OCI-LY3 (cell line): ENCODE results near the gene IVNS1ABP.
A peak's percentile ranks its signal among the peaks of the same experiment; 100 is the strongest.

Source experiments
- H2AFZ ChIP-seq: fragments of 200-600, 300-600 bp; shearing (Covaris generic); 2 replicates; pipeline ENCODE4 v1.6.0; 2014; ENCODE audit warnings: antibody characterized with exemption, low read depth, low read length
- H3K27ac ChIP-seq: fragments of 200-600, 300-600 bp; sonication (generic); 2 replicates; pipeline ENCODE4 v1.5.1; 2014; ENCODE audit warnings: mild to moderate bottlenecking, low read length, moderate library complexity, mixed read lengths
- H3K27me3 ChIP-seq: fragments of 200-600, 300-600 bp; sonication (generic); 2 replicates; pipeline ENCODE4 v1.6.1; 2014; ENCODE audit warnings: low read depth, low read length, mixed read lengths
- H3K36me3 ChIP-seq: fragments of 200-600, 300-600 bp; sonication (generic); replicated peaks from 2 replicates; pipeline ENCODE3; 2014; ENCODE audit warnings: low read depth, low read length, mixed read lengths
- H3K4me1 ChIP-seq: fragments of 300-600, 200-600 bp; sonication (generic); 2 replicates; pipeline ENCODE4 v1.6.1; 2014; ENCODE audit warnings: low read length, mixed read lengths
- H3K4me2 ChIP-seq: fragments of 200-600, 300-600 bp; sonication (generic); 2 replicates; pipeline ENCODE4 v1.6.1; 2014; ENCODE audit warnings: low read length, mixed read lengths
- H3K4me3 ChIP-seq: fragments of 300-600, 200-600 bp; sonication (generic); 2 replicates; pipeline ENCODE4 v1.5.1; 2014; ENCODE audit warnings: antibody characterized with exemption, mild to moderate bottlenecking, low read length, moderate library complexity
- H3K79me2 ChIP-seq: fragments of 300-600, 200-600 bp; shearing (Covaris generic); 2 replicates; pipeline ENCODE4 v1.6.1; 2014; ENCODE audit warnings: mild to moderate bottlenecking, low read length, mixed read lengths
- H3K9ac ChIP-seq: fragments of 300-600, 200-600 bp; shearing (Covaris generic); 2 replicates; pipeline ENCODE4 v1.6.0; 2014; ENCODE audit warnings: mild to moderate bottlenecking, low read length, moderate library complexity
- H3K9me3 ChIP-seq: fragments of 200-600, 300-600 bp; shearing (Covaris generic); 2 replicates; pipeline ENCODE4 v1.6.1; 2014; ENCODE audit warnings: low read length, mixed read lengths; ENCODE audit not compliant: insufficient read depth
- H4K20me1 ChIP-seq: fragments of 200-600, 300-600 bp; sonication (generic); 2 replicates; pipeline ENCODE4 v1.6.1; 2016; ENCODE audit warnings: low read length, mixed read lengths; ENCODE audit not compliant: insufficient read depth
- CTCF ChIP-seq: fragments of 200-600, 300-600 bp; sonication (generic); IDR thresholded peaks from 2 replicates; pipeline ENCODE4 v1.5.1; 2014; ENCODE audit warnings: antibody characterized with exemption, low read length, low read depth
- EZH2phosphoT487 ChIP-seq: fragments of 200-600 bp; shearing (Covaris generic); IDR thresholded peaks from 2 replicates; pipeline ENCODE4 v1.6.1; 2018; ENCODE audit warnings: antibody characterized with exemption, mixed run types, low read depth

IVNS1ABP gene

GRCh38 chr1:185293967-185294542, 23.0 kb downstream of the IVNS1ABP start:
- H3K27ac ChIP-seq = peak overlapping the region; percentile 56
- H3K4me2 ChIP-seq = no peak overlapping the region
- TF ChIP-seq CTCF = no peak
- H3K9me3 ChIP-seq = no peaks in the 10 kb centered on the region
- peaks cover 26% of the 10 kb centered on the region for H3K4me1 ChIP-seq
- H3K27me3 ChIP-seq = no peaks in the 10 kb centered on the region
- no peak overlapping the region for H2AFZ ChIP-seq
- peaks cover 64% of the 10 kb centered on the region for H4K20me1 ChIP-seq
- no peak overlapping the region for H3K9ac ChIP-seq
- H3K79me2 ChIP-seq = peaks cover 12% of the 10 kb centered on the region; the same call in 1 of the 2 replicates
- no peak overlapping the region for H3K4me3 ChIP-seq
- H3K36me3 ChIP-seq = peaks cover 67% of the 10 kb centered on the region

DNA sequence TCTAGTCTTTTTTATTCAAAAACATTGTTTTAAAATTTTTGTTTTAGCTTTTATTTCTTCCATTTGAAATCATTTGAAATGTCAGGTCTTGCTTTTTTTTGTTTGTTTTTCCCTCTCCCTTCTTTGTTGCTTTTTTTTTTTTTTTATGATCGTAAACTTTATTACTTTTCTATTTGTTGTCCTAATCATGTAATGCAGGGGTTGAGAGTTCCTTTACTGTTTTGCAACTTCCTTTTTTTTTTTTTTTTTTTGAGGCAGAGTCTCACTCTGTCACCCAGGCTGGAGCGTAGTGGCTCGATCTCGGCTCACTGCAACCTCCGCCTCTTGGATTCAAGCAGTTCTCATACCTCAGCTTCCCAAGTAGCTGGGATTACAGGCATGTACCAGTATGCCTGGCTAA, 24.8 kb downstream of the IVNS1ABP start:
- Histone ChIP-seq H3K27ac (peak overlapping the region; percentile 56), H3K9me3 (no peaks in the 10 kb centered on the region), H4K20me1 (peaks cover 46% of the 10 kb centered on the region), H3K27me3 (no peaks in the 10 kb centered on the region), H3K4me1 (peaks cover 28% of the 10 kb centered on the region), H3K36me3 (peaks cover 56% of the 10 kb centered on the region), H3K4me2 (no peak overlapping the region), H3K4me3 (no peak overlapping the region), H3K9ac (no peak overlapping the region), H2AFZ (no peak overlapping the region), H3K79me2 (no peaks in the 10 kb centered on the region)
- no peak for TF ChIP-seq EZH2phosphoT487
- no peak for TF ChIP-seq CTCF

- Histone ChIP-seq H3K4me2 (no peak overlapping the region), H3K79me2 (no peaks in the 10 kb centered on the region), H3K4me3 (no peak overlapping the region), H3K4me1 (peaks cover 28% of the 10 kb centered on the region), H3K27ac (peak overlapping the region; percentile 56), H3K36me3 (peaks cover 50% of the 10 kb centered on the region), H2AFZ (no peak overlapping the region), H3K9me3 (no peaks in the 10 kb centered on the region), H4K20me1 (peaks cover 41% of the 10 kb centered on the region), H3K27me3 (no peaks in the 10 kb centered on the region), H3K9ac (no peak overlapping the region)
- TF ChIP-seq EZH2phosphoT487 (no peak), CTCF (no peak)
Measured at GRCh38 chr1:185291652-185292051, 25.4 kb downstream of the IVNS1ABP start.

GRCh38 chr1:185291159-185291558, 25.9 kb downstream of the IVNS1ABP start:
- no peak overlapping the region for H3K4me3 ChIP-seq
- H3K4me2 ChIP-seq = no peak overlapping the region
- peaks cover 36% of the 10 kb centered on the region for H4K20me1 ChIP-seq
- TF ChIP-seq CTCF (no peak), EZH2phosphoT487 (no peak)
- peak overlapping the region; percentile 56 for H3K27ac ChIP-seq
- H3K4me1 ChIP-seq = peaks cover 28% of the 10 kb centered on the region
- H3K9me3 ChIP-seq = no peaks in the 10 kb centered on the region
- peaks cover 45% of the 10 kb centered on the region for H3K36me3 ChIP-seq
- H3K79me2 ChIP-seq = no peaks in the 10 kb centered on the region
- no peaks in the 10 kb centered on the region for H3K27me3 ChIP-seq
- no peak overlapping the region for H3K9ac ChIP-seq
- H2AFZ ChIP-seq = no peak overlapping the region
